Stimulated activated CD8-positive, alpha-beta memory T cell treated with anti-CD3 and anti-CD28 coated beads, Interleukin-2, amount 100 ng/mL, for 48 hours (primary cell): ENCODE data around the gene ACAA2.
A peak's percentile ranks its signal among the peaks of the same experiment; 100 is the strongest.
"Not testable (repeated sequence)": the region's sequence is repeated elsewhere in the genome, so short reads cannot be mapped to it uniquely, and the experiment has no call there.

Experiments
- DNase-seq, 2 donors: peaks; one replicate each; pipeline ENCODE4 v3.0.0-alpha.2; 2020; ENCODE audit warnings: low read depth in 2 of 2

ACAA2 gene

GRCh38 chr18:49845629-49846360 lies 32.5 kb upstream of the ACAA2 start:
- DNase-seq: no peak

- DNase-seq: no peak
These were observed 31.6 kb upstream of the ACAA2 start for GRCh38 chr18:49844903-49845302.

- no peak for DNase-seq
These were observed 30.7 kb upstream of the ACAA2 start for GRCh38 chr18:49843778-49844625.

GRCh38 chr18:49843131-49843530 lies 29.8 kb upstream of the ACAA2 start:
- no peak for DNase-seq

GRCh38 chr18:49842656-49843055 lies 29.3 kb upstream of the ACAA2 start:
- no peak for DNase-seq

GRCh38 chr18:49841236-49842217 lies 28.2 kb upstream of the ACAA2 start:
- no peak for DNase-seq

GRCh38 chr18:49839012-49839411 lies 25.7 kb upstream of the ACAA2 start:
- no peak for DNase-seq

GRCh38 chr18:49838381-49838780 lies 25.0 kb upstream of the ACAA2 start:
- DNase-seq: no peak

GRCh38 chr18:49837889-49838288 lies 24.6 kb upstream of the ACAA2 start:
- no peak for DNase-seq

GRCh38 chr18:49837316-49837835 lies 24.0 kb upstream of the ACAA2 start:
- DNase-seq: not testable (repeated sequence)

GRCh38 chr18:49835405-49835804 lies 22.1 kb upstream of the ACAA2 start:
- DNase-seq: no peak

- DNase-seq: no peak
These were observed 20.9 kb upstream of the ACAA2 start for GRCh38 chr18:49834258-49834657.

- DNase-seq: no peak
These were observed 20.5 kb upstream of the ACAA2 start for GRCh38 chr18:49833814-49834213.

- DNase-seq: no peak
These were observed 18.9 kb upstream of the ACAA2 start for GRCh38 chr18:49832221-49832647.

GRCh38 chr18:49827996-49828395 lies 14.7 kb upstream of the ACAA2 start:
- DNase-seq: no peak

- DNase-seq: peak in 1 of 2 donors; percentile 9
These were observed 6.7 kb upstream of the ACAA2 start for GRCh38 chr18:49819823-49820671.

- DNase-seq: no peak
These were observed 5.8 kb upstream of the ACAA2 start for GRCh38 chr18:49819071-49819662.

GRCh38 chr18:49817947-49818346 lies 4.6 kb upstream of the ACAA2 start:
- DNase-seq: no peak

GRCh38 chr18:49815927-49816326 lies 2.6 kb upstream of the ACAA2 start:
- no peak for DNase-seq

GRCh38 chr18:49814147-49814499 lies 790 bp upstream of the ACAA2 start:
- peak; percentile 55 to 61 for DNase-seq

- DNase-seq: peak in 1 of 2 donors; percentile 25
These were observed 339 bp downstream of the ACAA2 start for GRCh38 chr18:49813069-49813318.
